HG02571 (cell line): ENCODE results near the gene CEBPB.

ENCODE experiments used
- ATAC-seq: cut with Tn5 transposase; IDR thresholded peaks from one replicate; pipeline ENCODE4 v1.9.1; 2021; ENCODE audit warnings: mild to moderate bottlenecking, moderate library complexity; ENCODE audit not compliant: unreplicated experiment

Gene CEBPB

GRCh38 chr20:50224531-50225255, 34.1 kb downstream of the CEBPB start:
- no peak for ATAC-seq

- ATAC-seq, result no peak
Observed at GRCh38 chr20:50226093-50226974, 35.7 kb downstream of the CEBPB start.

- no peak for ATAC-seq
Observed at GRCh38 chr20:50227506-50227905, 36.9 kb downstream of the CEBPB start.

- no peak for ATAC-seq
Observed at GRCh38 chr20:50229156-50229607, 38.6 kb downstream of the CEBPB start.

GRCh38 chr20:50230184-50230583, 39.6 kb downstream of the CEBPB start:
- no peak for ATAC-seq

GRCh38 chr20:50230871-50231560, 40.4 kb downstream of the CEBPB start:
- no peak for ATAC-seq

GRCh38 chr20:50231854-50232253, 41.2 kb downstream of the CEBPB start:
- no peak for ATAC-seq

GRCh38 chr20:50232651-50233324, 42.2 kb downstream of the CEBPB start:
- no peak for ATAC-seq

GRCh38 chr20:50233325-50234212, 42.9 kb downstream of the CEBPB start:
- no peak for ATAC-seq

GRCh38 chr20:50234288-50234687, 43.7 kb downstream of the CEBPB start:
- no peak for ATAC-seq

GRCh38 chr20:50237349-50237748, 46.7 kb downstream of the CEBPB start:
- no peak for ATAC-seq

GRCh38 chr20:50238081-50238800, 47.6 kb downstream of the CEBPB start:
- ATAC-seq, result no peak

GRCh38 chr20:50240092-50240491, 49.5 kb downstream of the CEBPB start:
- no peak for ATAC-seq

GRCh38 chr20:50242178-50242514, 51.5 kb downstream of the CEBPB start:
- ATAC-seq, result no peak
